ENCODE results near the gene SVBP. TPM values are rescaled to one million over a fixed set of nuclear protein-coding genes. Genes with fewer than 3 reads are reported as not detected.

The SVBP gene
- total and polyA plus RNA-seq, 2 of the 8 experiments (the other 6 are each of a cell fraction or from before 2014, with no cell fraction given) = 29.7 to 30.2 TPM

GRCh38 chr1:42825036-42825851 lies 8.0 kb upstream of the SVBP start (continued):
- no peak for TF ChIP-seq E2F6 (IDR thresholded peaks at IDR 0.05)
- TF ChIP-seq CBX8 (IDR thresholded peaks at IDR 0.05; ENCODE audit: borderline replicate concordance, low read depth, low read length) = no peak
- no peak for TF ChIP-seq JUND (IDR thresholded peaks at IDR 0.05; ENCODE audit: low read length)
- no peak for TF ChIP-seq USF2 (IDR thresholded peaks at IDR 0.05; ENCODE audit: low read length)
- no peak for TF ChIP-seq RBBP5 (IDR thresholded peaks at IDR 0.05; ENCODE audit: borderline replicate concordance, low read depth, low read length)
- no peak for TF ChIP-seq CEBPB (IDR thresholded peaks at IDR 0.05; ENCODE audit: low read depth, low read length)
- TF ChIP-seq FOSL1 (IDR thresholded peaks at IDR 0.05; ENCODE audit: insufficient read depth, low read depth, low read length) = no peak
- TF ChIP-seq MAX (IDR thresholded peaks at IDR 0.05) = no peak

Data from H1 (cell line).